Smooth muscle cell (in vitro differentiated cells): ENCODE measurements around the gene HDAC4. TPM values are rescaled to one million over a fixed set of nuclear protein-coding genes. Genes with fewer than 3 reads are reported as not detected.

Source experiments
- DNase-seq: peaks from one replicate; lab custom pipeline; 2025; ENCODE audit not compliant: unreplicated experiment; lab: John Stamatoyannopoulos, UW
- H2AFZ ChIP-seq: fragments of 200-600 bp; sonication (generic); 2 replicates; pipeline ENCODE4 v1.6.0; 2016; ENCODE audit warnings: antibody characterized with exemption, low read depth, mild to moderate bottlenecking
- H3F3A ChIP-seq: fragments of 200-600 bp; sonication (generic); 2 replicates; pipeline ENCODE4 v1.6.0; 2017; ENCODE audit warnings: antibody characterized with exemption, low read depth
- H3K27ac ChIP-seq: fragments of 200-600 bp; sonication (generic); 2 replicates; pipeline ENCODE4 v1.5.1; 2016; ENCODE audit warnings: low read depth, mild to moderate bottlenecking
- H3K27me3 ChIP-seq: fragments of 200-600 bp; sonication (generic); 2 replicates; pipeline ENCODE4 v1.6.1; 2016; ENCODE audit warnings: low read depth, mild to moderate bottlenecking
- H3K36me3 ChIP-seq: fragments of 200-600 bp; sonication (generic); 2 replicates; pipeline ENCODE4 v1.5.1; 2016; ENCODE audit warnings: low read depth
- H3K4me1 ChIP-seq: fragments of 200-600 bp; sonication (generic); 2 replicates; pipeline ENCODE4 v1.5.1; 2016; ENCODE audit warnings: low read depth
- H3K4me2 ChIP-seq: fragments of 200-600 bp; sonication (generic); 2 replicates; pipeline ENCODE4 v1.6.0; 2016; ENCODE audit warnings: mild to moderate bottlenecking
- H3K4me3 ChIP-seq: fragments of 200-600 bp; sonication (generic); 2 replicates; pipeline ENCODE4 v1.5.1; 2016; ENCODE audit warnings: mild to moderate bottlenecking
- H3K79me2 ChIP-seq: fragments of 200-600 bp; sonication (generic); 2 replicates; pipeline ENCODE4 v1.6.0; 2016; ENCODE audit warnings: low read depth, mild to moderate bottlenecking
- H3K9ac ChIP-seq: fragments of 200-600 bp; sonication (generic); 2 replicates; pipeline ENCODE4 v1.6.0; 2016; ENCODE audit warnings: low read depth
- H3K9me3 ChIP-seq: fragments of 200-600 bp; sonication (generic); replicated peaks from 2 replicates; pipeline ENCODE4 v1.5.1; 2016; ENCODE audit warnings: low read depth
- H4K20me1 ChIP-seq: fragments of 200-600 bp; sonication (generic); 2 replicates; pipeline ENCODE4 v1.6.0; 2016; ENCODE audit warnings: low read depth
- CTCF ChIP-seq: fragments of 200-600 bp; sonication (generic); IDR thresholded peaks from 2 replicates; pipeline ENCODE4 v1.5.1; 2017; ENCODE audit warnings: borderline replicate concordance, mild to moderate bottlenecking, antibody characterized with exemption; ENCODE audit not compliant: insufficient read depth, poor library complexity, severe bottlenecking
- WGBS: methylation state at CpG from one replicate; pipeline ENCODE4 v1.1.7; 2016; ENCODE audit warnings: low lambda C conversion rate; 5-methylcytosine and 5-hydroxymethylcytosine counted together
- polyA plus RNA-seq: library from polyadenylated mRNA; unstranded; fragments of >200 nt; fragmentation: Nextera tagmentation; extraction: Ambion mirVana; gene quantifications from 2 replicates; pipeline ENCODE4 v1.2.1, GENCODE V29; 2016
- total RNA-seq: library from RNA; depleted of rRNA; stranded (reverse); fragments of >200 nt; gene quantifications from 2 replicates; pipeline ENCODE4 v1.2.3, GENCODE V29; 2014

HDAC4 gene
- total and polyA plus RNA-seq, 2 experiments from 2014 or later: 6.2 to 35.7 TPM

DNA sequence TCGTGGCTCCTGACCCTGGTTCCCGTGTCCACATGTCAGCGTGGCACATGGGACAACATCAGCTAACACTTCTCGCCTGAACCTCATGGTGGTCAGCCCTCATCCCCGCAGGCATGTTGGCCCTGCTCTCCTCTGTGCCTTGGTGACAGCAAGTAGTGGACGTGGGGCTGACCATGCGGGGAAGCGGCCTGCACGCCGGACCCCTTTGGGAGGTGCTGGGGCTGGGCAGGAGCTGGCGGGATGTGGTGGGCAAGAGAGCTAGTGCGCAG lies 303.5 kb downstream of the HDAC4 start:
- no peak overlapping the region for H3K27ac ChIP-seq
- DNase-seq: no peak
- H3K4me1 ChIP-seq: no peaks in the 10 kb centered on the region
- H3K4me2 ChIP-seq: no peak overlapping the region
- H3K36me3 ChIP-seq: no peaks in the 10 kb centered on the region
- H3K4me3 ChIP-seq: no peak overlapping the region
- no peaks in the 10 kb centered on the region for H4K20me1 ChIP-seq
- H3K9ac ChIP-seq: no peak overlapping the region
- no peaks in the 10 kb centered on the region for H3K27me3 ChIP-seq
- 75% methylated on average over 12 of the region's 12 CpGs for WGBS
- H3K79me2 ChIP-seq: no peaks in the 10 kb centered on the region
- no peaks in the 10 kb centered on the region for H3F3A ChIP-seq
- no peak for TF ChIP-seq CTCF
- H3K9me3 ChIP-seq: no peaks in the 10 kb centered on the region
- no peak overlapping the region for H2AFZ ChIP-seq

DNA sequence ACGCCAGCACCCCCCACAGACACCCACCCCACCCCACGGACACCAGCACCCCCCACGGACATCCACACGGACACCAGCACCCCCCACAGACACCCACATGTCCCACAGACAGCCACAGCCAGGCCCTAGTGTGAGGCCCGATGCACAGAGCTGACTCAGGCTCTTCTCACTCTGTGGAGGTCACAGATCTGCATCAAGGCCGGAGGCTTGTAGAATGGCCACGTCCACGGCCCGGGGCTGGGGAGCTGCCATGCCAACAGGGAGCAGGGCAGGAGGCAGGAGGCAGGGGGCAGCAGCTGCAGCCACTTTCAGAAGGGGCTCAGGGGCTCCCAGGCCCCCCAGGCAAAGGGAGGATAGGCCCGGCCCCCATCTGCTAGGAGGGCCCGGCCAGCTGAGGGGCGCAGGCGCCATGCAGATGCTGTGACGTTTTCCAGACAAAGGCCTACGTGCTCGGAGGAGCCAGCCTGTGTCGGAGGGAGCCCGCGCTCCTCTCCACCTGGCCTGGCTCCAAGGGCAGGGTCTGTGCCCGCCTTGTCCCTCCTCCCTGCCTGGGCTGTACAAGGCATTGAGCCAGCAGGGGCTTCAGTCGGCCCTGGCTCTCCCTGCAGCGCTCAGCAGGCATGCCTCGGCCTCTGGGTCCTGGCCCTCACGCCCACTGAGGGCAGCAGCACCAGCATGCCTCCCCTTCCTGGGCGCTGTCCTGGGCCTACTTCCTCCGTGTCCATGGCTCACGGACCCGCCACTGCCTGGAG lies 304.0 kb downstream of the HDAC4 start:
- Histone ChIP-seq H3K9ac (no peak overlapping the region), H3K4me2 (no peak overlapping the region), H3K27me3 (no peaks in the 10 kb centered on the region), H3F3A (no peaks in the 10 kb centered on the region), H4K20me1 (no peaks in the 10 kb centered on the region), H3K27ac (no peak overlapping the region), H3K79me2 (no peaks in the 10 kb centered on the region), H3K36me3 (no peaks in the 10 kb centered on the region), H3K4me3 (no peak overlapping the region), H3K9me3 (no peaks in the 10 kb centered on the region), H3K4me1 (no peaks in the 10 kb centered on the region), H2AFZ (no peak overlapping the region)
- WGBS: 92% methylated on average over 24 of the region's 28 CpGs
- TF ChIP-seq CTCF: no peak
- DNase-seq: no peak

DNA sequence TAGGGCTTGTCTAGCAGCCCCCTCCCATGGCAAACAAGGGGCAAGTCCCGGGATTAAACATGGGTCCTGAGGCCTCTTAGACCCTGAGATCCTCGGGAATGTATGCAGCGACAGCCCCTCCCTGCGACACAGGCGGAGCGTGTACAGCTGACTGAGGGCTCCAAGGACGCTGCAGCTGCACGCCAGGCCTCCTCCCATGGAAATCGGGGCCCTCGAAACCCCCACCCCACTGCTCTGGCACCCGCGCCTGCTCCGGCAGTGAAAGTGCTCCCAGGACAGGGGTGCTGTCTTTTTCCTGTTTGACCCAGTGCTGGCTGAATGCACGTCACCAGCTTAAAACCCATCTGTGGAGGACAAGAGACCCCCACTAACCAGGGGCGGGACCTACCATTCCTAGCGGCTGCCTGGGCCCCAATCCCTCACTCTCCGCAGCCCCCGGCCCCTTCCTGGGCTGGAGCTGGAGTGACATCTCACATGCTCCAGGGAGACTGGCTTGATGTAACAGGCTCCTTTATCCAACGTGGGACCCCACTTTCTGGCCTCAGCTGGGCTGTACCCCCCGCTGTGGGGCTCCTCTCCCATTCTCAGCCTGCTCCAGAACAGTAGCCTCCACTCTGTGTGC lies 305.2 kb downstream of the HDAC4 start:
- Histone ChIP-seq H3K27me3 (no peaks in the 10 kb centered on the region), H3K27ac (no peak overlapping the region), H3K4me2 (no peak overlapping the region), H3K4me3 (no peak overlapping the region), H3K79me2 (no peaks in the 10 kb centered on the region), H2AFZ (no peak overlapping the region), H3K9me3 (no peaks in the 10 kb centered on the region), H3K36me3 (no peaks in the 10 kb centered on the region), H3K4me1 (no peaks in the 10 kb centered on the region), H3K9ac (no peak overlapping the region), H3F3A (no peaks in the 10 kb centered on the region), H4K20me1 (no peaks in the 10 kb centered on the region)
- TF ChIP-seq CTCF: no peak
- 88% methylated on average over 20 of the region's 20 CpGs for WGBS
- no peak for DNase-seq

- H3K79me2 ChIP-seq: no peaks in the 10 kb centered on the region
These were observed 306.0 kb downstream of the HDAC4 start for GRCh38 chr2:239094867-239095266.

More at GRCh38 chr2:239094867-239095266, 306.0 kb downstream of the HDAC4 start:
- DNase-seq: no peak
- H3K4me3 ChIP-seq: no peak overlapping the region
- H3K9ac ChIP-seq: no peak overlapping the region
- WGBS: 97% methylated on average over 17 of the region's 17 CpGs
- H3F3A ChIP-seq: no peaks in the 10 kb centered on the region
- H3K27me3 ChIP-seq: no peaks in the 10 kb centered on the region
- H2AFZ ChIP-seq: no peak overlapping the region
- H3K27ac ChIP-seq: no peak overlapping the region
- H4K20me1 ChIP-seq: no peaks in the 10 kb centered on the region
- H3K4me1 ChIP-seq: no peaks in the 10 kb centered on the region
- TF ChIP-seq CTCF: no peak
- H3K4me2 ChIP-seq: no peak overlapping the region
- no peaks in the 10 kb centered on the region for H3K9me3 ChIP-seq
- H3K36me3 ChIP-seq: no peaks in the 10 kb centered on the region
